Activated T-helper 1 cell treated with Interleukin-2 at 50 U/mL for 16 hours (primary cell): ENCODE results near the gene RAD51B.

Experiments used
- DNase-seq: peaks from one replicate; pipeline ENCODE4 v3.0.0-alpha.2; 2020; ENCODE audit warnings: low read depth

The RAD51B gene

DNA sequence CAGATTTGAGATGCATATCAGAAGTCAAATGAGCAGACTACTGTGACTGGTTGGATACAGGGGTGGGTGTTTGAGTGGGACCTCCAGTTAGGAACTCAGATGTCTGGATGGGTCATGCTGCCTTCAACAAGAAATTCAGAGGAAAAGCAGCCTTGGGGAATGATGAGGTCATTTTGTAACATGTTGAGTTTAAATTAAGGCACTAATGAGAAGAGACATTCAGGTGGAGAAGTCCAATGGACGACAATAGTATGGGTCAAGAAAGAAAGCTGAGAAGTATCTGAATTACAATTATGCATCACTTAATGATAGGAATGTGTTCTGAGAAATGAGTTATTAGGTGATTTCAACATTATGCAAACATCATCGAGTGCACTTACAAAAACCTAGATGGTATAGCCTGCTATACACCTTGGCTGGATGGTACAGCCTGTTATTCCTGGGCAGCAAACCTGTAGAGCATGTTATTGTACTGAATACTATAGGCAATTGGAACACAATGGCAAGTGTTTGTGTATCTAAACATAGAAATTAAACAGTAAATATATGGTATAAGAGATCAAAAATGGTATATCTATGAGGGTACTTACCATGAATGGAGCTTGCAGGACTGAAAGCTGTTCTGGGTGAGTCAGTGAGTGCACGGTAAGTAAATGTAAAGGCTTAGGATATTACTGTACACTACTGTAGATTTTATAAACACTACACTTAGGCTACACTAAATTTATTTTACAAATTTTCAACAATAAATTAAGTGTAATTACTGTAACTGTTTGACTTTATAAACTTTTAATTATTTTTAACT lies 414.7 kb downstream of the RAD51B start:
- no peak for DNase-seq

DNA sequence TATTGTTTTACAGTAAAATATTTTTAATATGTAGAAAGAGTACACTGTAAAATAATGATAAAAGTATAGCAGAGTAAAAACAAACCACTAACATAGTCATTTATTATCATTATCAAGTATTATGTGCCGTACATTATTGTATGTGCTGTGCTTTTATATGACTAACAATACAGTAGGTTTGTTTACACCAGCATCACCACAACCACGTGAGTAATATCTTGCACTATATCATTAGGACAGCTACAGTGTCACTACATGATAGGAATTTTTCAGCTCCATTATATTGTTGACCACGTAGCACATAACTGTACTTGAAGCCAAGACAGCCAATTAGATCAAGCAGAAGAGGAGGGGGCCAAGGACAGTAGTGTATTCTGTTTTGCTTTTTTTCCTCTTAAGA lies 415.4 kb downstream of the RAD51B start:
- DNase-seq, result no peak

DNA sequence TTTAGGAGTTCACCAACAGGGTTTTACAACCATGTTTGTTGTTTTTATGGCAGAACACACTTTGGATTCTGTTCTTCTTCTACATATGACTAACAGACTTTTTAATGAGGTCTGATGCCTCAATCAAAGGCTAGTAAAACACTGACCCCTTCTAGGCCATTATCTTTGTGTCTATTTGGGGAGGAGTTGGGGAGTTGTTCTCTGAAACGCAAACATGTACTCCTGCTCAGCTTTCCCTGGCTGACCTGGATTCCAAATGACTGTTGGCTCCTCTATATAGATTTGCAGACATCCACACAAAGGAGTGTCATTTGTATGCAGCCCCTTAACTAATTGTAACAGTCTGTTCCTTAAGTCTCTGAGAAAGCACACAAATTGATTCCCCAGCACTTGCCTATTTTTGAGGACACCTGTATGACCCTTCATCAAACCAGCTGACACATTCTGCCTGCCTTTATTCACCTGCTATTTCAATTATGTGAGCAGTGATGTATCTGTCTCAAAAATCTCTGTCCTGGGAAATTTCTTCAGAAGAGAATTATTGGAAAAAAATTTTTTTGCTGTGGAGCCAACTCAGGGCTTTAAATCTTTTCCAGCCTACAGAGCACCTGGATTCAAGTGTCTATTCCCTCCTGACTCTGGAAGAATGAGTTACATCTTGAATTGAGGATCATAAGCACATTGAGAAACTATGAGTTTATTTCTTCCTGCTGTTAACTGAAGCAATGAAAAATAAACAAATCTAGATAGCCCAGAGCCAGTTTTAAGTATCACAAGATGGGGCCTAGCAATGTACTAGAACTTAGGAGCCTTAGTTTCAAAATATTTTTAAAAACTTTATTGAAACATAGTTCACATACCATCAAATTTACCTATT lies 417.2 kb downstream of the RAD51B start:
- no peak for DNase-seq

DNA sequence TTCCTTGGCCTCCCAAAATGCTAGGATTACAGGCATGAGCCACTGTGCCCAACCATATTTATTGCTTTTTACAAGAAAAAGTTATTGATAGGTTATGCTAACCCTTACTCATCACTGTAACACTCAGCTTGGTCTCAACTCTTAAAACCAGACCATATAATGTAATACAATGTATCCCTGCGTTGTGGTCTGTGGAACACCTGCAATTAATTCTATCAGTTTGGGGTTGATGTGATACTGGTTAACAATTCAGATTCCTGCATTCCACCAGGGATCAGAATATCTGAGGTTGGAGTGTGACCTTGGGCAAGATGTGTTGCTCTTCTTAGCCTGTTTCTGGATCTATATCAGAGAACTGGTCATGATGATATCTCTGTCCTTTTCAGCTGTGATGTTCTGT lies 419.0 kb downstream of the RAD51B start:
- no peak for DNase-seq

DNA sequence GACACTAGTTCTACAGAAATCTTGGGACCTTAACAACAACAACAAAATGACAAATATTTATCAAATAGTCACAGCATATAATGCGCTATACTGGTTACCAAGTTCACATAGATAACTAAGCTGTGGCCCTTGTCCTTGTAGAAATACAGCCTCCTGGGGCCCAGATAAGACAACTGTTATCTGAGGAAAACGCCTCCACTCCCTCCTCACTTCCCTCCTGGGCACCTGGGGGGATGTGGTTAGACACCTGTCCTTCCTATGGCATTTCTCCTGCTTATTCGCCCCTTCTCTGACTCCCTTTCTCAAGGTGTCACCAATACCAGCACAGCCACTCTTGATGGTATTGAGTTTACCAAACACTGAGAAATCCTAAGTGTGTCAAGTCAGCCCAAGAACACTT lies 419.4 kb downstream of the RAD51B start:
- DNase-seq, result no peak

DNA sequence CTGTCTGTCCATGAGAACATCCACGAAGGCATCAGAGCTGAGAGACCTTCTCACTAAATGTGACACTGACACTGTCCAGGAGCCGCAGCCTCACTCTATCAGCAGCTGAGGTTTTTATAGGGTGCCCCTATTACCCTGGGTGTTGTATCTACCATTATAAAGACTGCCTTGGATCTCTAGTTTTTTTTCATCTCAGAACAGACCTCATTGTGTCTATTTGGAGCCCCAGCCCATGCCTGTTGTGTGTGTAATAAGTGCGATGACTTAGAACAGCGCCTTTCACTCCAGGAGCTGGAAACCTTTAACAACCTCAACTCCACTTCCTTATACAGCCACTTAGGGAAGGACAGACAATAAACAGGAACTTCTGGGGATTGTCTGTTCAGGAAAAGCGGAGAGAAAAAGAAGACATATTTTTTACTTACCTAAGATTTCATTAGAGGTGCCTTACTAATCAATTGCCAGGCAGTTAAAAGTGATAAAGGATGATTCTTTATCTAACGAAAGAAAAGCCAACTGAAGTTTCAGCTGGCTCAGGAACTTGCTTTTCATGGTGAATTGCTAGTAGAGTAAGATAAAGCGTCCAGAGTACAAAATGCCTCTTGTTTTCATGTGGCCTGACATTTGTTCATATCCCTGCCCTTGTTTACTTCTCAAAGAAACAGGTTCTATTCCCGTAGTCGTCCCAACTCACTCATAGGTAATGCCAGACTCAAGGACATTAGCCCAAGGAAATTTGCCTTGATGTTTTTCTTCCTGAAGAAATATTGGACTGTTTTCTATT lies 420.6 kb downstream of the RAD51B start:
- DNase-seq, result no peak

DNA sequence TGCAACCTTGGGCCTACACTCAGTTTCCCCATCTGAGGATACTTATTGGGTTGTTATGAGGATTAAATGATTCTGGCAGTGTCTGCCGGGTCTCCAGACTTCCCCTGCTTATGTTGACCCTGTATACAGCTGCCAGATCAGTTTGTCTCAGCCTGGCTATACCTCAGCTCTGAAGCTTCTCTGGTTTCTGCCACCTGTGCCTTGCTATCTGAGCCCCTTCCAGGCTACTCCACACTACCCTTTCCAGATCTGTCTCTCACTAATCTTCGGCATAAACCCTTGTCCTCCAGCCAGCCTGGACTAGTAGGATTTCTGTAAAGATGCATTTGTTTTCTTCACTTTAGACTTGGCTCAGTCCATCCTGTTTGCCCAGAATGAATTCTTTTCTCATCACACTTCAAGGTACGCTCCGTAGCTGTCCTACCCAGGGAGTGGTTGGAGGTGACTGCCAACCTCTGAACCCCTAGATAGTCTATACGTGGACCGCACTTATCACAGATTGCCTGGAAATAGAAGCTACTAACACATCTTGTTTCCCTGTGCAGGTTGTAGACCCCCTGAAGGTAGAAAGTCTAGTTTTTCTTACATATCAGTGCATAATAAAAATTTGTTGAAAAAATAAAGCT lies 422.4 kb downstream of the RAD51B start:
- no peak for DNase-seq

DNA sequence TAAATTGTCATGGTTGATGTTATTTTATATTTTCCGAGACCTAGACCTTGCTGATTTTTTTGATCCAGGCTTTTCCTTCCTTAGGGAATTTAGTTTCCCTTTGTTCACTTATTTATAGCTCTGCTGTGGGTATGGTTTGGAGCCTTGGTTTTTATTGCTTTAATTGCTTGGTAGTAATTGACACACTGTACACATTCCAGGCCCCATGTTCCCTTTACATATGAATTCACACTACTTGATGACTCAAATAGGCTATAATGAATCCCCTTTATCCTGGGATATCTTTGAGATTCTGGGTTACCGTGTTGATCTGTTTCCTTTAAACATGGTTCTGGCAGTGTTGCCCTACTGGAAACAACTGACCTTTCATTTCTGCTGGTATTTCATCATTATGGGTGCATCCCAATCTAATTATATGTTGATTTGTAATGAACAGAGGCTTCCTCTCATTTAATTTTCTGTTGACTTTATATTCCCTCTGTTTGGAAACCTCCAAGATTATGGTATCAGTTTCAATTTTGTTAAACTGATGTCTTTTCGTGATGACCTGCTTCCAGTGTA lies 424.0 kb downstream of the RAD51B start:
- DNase-seq, result no peak

DNA sequence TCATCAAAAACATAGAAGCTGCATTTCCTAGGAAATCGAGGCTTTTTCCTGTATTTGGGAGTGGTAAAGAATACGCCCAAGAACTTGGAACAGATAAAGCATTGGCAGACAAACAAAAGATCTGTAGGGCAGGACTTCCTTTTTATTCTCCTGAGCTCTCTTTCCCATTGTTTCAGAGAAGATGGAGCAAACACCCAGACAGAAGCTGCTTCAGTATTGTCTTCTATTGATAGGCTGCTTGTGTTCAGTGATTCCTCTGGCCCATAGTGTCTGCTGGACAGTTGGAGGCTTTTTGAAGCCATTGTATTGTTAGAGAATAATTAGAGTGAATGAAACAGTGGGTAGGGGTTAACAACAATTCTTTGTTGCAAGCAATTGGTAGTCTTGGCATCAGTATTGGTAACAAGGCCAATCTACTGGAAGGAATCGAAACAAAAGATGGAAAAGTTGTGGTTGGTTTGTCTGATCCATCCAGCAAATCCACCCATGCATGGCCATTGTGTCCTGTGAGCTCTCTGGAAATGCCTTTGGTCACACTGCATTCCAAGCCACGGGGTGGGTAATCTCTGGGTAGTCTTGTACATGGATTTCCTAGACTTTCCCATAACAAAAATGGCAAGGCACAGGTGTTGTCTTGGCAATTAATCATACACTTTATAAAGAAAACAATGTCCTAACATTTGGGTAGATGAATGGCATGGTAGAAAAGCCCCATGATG lies 424.8 kb downstream of the RAD51B start:
- no peak for DNase-seq

DNA sequence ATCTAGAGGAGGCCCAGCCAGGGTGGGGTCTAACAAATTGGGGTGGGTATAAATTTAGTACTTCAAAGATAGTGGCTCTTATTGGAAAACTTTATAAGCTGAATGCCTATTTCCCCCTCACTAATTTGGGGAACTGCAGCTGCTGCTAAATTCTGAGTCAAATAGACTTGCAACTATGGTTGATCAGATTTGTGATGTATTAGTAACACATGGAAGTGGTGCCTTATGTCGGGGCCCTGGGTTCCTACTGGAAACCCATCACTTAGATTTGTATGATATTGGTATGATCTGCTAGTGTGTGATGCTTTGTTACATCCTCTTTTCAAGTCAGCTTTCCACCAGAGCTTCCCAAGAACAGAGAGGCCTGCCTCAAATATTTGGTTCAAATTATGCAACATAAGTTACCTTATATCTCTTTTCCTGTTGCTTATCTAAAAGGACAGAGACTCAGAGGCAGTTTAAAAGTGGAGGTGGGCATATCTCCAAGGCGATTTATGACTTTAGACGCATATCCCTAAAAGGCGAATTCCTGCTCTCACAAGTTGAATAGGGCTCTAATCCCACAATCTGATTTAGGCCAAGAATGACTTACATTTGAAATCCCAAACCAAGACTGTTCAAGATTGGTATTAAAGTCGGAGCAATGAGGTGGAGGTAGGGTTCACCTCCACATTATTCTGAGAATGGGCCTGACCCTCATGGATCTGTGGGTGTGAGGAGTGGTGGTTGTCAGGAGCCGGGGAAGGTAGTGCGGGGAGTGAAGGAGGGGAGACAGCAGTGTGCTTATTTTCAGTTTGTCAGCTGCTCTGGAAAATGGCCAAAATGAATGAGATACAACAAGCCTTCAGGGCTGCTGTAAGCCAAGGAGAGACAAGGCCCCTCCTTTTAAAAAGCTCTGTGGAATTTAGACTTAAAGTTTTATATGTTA lies 425.8 kb downstream of the RAD51B start:
- no peak for DNase-seq

DNA sequence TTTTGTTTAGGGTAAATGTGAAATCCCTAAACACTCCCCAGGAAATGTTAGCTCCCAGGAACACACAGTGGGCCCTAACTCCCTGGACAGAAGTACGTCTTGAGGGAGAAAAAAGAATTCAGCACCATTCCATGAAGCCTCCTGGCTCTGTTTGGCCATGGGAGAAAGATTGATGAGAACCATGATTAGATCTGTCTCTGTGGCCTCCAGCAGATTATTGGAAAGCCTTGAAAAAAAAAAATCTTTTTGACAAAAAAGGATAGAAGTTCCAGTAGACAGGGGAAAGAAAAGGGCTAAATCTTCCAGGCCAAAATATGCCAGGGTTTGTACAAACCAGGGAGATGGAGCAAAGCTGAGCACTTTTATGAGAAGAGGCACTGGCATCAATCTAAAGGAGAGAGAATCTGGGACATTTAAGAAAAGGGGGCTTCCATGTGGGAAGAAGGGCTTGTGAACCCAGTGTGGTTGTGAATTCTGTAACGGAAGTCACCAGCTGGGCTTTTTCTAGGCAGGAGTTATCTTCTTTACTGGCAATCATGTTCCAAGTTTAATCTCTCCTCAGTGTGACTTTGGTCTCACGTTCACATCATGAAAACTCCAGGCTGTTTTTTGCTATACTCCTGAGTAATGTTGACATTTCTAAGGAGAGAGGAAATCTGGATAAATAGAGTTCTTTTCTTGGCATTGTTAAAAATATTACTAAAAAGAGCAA lies 426.7 kb downstream of the RAD51B start:
- no peak for DNase-seq

DNA sequence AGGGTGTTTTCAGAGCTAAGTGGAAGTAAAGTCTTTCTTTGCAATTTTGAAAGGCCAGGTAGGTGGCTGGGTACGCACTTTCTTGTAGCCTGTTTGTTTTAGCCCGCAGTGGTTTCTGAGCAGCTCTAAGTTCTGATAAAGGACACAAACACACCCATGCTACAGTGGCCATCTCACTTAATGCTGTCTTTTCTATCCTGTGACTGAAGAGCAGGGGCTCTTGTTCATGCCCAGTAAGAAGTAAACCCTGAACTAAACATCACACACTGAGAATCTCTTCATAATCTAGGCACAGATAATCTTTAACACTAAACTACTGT lies 427.2 kb downstream of the RAD51B start:
- no peak for DNase-seq

DNA sequence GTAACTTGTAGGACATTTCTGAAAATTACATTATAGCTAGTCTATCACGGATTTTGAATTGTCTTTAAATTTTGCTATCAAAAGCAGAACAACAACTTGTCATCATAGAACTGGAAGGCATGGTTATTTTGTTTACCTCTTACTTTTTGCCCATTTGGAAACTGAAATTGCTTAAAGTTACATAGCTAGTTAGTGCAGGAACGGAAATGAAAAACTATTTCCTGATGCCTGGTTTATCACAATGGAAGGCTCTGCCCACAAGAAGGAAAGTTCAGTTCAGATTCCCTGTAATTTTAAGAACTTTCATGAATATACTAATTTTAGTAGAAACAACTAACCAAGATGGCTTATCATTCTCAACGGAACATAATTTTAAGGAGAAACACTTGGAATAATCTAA lies 427.7 kb downstream of the RAD51B start:
- DNase-seq, result no peak

DNA sequence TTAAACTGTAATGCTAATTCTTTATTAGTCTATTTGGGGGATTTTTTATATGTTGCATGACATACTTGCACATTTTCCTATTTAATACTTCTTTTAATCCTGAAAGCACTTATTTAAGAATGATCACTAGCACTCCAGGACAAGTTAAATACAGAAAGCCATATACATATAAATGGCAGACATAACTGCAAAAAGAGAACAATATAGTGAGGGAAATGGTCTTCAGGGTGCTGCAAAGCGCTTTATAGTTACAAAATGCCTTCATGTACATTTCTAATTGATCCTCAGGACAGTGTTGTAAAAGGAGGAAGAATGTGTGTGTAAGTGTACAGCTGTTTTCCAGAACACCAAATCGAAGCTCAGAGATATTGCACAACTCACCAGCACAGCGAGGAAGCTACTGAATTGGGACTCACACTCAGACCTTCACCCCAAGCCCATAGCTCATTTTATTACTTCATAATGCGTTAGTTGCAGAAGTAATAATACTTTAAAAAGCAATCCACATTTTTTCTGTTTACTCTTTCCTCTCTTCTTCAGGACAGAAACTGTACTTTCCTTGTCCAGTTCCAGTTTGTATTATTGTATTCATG lies 428.2 kb downstream of the RAD51B start:
- DNase-seq, result no peak

DNA sequence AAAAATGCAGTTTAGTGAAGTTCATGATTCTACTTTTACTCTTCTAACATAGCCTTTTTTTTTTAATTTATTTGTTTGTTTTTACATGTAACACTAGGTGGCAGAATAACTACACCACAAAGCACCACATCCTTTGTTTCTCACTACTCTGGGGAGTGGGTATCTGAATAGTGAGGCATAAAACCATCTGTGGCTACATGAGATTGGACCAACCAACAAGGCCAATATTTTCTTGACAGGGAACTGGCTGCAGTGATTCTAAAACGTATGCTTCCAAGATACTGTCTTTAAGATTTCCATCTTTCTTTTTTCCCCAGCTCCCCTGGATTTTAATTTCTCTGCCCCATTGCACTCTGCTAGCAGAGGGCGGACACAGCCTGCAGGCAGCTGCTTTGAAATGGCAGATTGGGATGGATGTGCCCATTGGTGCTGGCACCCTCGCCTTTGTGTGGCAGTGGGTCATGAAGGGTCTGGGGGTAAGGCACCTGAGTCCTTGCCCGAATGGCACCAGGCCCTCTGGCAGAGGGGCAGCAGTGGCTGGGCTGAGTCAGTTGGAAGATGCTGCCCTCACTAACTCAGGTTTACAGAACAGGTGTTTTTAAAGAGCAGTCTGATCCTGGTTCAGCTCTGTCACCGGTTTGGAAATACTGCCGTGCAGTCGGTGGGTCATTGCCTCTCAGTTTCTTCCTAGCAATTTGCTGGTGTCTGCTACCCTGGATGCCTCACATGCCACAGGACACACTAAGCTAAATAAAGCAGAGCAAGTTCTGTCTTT lies 429.1 kb downstream of the RAD51B start:
- no peak for DNase-seq

DNA sequence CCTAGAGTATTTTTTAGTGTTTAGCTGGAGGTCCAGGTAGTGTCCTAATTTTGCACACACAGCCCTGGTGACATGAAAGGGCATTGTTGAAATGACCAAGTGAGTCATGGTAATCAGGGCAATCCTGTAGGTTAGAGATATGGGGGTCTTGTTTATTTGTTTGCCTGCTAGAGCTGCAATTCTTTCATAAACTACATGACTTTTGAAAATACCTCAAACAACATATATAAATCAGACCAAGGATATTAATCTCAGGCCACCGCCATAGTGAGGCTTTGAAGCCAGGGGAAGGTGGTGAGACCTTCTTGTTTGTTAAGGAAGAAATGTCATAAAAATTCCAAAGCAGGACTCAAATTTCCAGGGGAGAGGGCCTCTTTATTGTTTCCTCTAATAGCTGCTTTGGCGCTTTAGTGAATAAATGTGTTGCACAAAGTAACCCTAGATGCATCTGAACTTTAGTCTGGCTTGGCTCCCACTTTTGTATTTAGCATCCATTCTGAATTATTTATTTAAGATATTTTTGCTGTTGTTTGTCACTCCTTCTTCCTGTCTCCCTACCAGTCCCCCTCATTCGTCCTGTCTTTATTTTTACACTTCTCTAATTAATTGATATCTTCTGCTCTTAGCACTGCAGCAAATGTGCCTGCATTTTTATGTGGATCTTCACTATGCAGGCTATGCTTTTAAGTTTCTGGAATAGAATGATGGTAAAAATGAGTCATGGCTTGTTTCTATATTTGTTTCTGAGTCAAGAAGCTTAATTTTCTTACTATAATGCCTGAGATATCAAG lies 430.3 kb downstream of the RAD51B start:
- no peak for DNase-seq
